Measurements from ENCODE around the gene SF3B3. TPM values are rescaled to one million over a fixed set of nuclear protein-coding genes. Genes with fewer than 3 reads are reported as not detected.

Gene SF3B3
- total and polyA plus RNA-seq, 10 of the 15 experiments (the other 5 are each of a cell fraction or from before 2014, with no cell fraction given) = 134 to 453 (median 215) TPM

DNA sequence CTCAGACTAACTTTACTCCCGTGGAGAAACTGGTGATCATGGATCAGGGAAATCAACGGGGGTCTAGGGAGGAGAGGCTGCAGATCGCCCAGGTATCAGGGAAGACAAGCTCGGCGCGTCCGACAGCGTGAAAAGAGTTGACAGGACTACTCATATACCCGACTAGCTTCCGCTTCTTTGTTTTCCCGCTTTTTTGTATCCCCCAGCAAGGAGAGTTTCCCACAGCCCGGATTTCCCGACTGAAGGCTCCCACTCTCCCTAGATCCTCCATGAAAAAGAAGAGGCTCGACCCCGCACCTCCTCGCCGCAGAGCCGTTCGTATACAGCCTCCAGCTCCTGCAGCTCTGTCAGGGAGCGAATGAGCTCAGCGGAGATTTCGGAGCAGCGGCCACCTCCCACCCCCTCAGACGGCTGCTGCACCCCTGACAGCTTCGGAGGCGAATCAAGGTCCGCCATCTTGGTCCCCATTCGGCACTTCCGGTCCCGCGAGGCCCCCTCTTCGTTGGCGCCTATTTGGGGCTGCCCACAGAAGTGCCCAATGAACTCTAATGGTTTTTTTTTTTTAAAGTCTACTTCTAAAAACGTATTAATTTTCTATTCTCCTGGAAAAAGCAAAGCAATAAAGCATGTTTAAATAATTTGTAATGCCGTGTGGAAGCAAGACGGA lies 407 bp upstream of the SF3B3 start, which contains the start of gene COG4 (continued):
- no peak for TF ChIP-seq RUNX3 (IDR thresholded peaks at IDR 0.05; ENCODE audit: low read length)
- TF ChIP-seq GATAD2B (conservative IDR thresholded peaks at IDR 0.05; ENCODE audit: low read depth) = no peak
- peak; percentile 73; the same call in 1 of the 2 replicates for TF ChIP-seq CHD1 (IDR thresholded peaks at IDR 0.05; ENCODE audit: low read depth, low read length)
- TF ChIP-seq, protein P1, sequence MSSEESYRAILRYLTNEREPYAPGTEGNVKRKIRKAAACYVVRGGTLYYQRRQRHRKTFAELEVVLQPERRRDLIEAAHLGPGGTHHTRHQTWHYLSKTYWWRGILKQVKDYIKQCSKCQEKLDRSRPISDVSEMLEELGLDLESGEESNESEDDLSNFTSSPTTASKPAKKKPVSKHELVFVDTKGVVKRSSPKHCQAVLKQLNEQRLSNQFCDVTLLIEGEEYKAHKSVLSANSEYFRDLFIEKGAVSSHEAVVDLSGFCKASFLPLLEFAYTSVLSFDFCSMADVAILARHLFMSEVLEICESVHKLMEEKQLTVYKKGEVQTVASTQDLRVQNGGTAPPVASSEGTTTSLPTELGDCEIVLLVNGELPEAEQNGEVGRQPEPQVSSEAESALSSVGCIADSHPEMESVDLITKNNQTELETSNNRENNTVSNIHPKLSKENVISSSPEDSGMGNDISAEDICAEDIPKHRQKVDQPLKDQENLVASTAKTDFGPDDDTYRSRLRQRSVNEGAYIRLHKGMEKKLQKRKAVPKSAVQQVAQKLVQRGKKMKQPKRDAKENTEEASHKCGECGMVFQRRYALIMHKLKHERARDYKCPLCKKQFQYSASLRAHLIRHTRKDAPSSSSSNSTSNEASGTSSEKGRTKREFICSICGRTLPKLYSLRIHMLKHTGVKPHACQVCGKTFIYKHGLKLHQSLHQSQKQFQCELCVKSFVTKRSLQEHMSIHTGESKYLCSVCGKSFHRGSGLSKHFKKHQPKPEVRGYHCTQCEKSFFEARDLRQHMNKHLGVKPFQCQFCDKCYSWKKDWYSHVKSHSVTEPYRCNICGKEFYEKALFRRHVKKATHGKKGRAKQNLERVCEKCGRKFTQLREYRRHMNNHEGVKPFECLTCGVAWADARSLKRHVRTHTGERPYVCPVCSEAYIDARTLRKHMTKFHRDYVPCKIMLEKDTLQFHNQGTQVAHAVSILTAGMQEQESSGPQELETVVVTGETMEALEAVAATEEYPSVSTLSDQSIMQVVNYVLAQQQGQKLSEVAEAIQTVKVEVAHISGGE (CRISPR knock-in tag; IDR thresholded peaks at IDR 0.05) = no peak
- TF ChIP-seq SMARCA5 (IDR thresholded peaks at IDR 0.05) = no peak; the same call in 1 of the 2 replicates
- no peak for TF ChIP-seq BACH1 (IDR thresholded peaks at IDR 0.05; ENCODE audit: borderline replicate concordance)
- no peak for TF ChIP-seq ZNF622 (IDR thresholded peaks at IDR 0.05)
- no peak for TF ChIP-seq RBBP5 (conservative IDR thresholded peaks at IDR 0.05)
- no peak for TF ChIP-seq NFYB (IDR thresholded peaks at IDR 0.05; ENCODE audit: insufficient read depth, low read depth, low read length)
- TF ChIP-seq NR2C1 (IDR thresholded peaks at IDR 0.05) = no peak; the same call in 1 of the 2 replicates
- TF ChIP-seq CREM (IDR thresholded peaks at IDR 0.05; ENCODE audit: low read depth) = no peak
- TF ChIP-seq EZH2 (IDR thresholded peaks at IDR 0.05; ENCODE audit: borderline replicate concordance, control insufficient read depth, low read depth, low read length) = no peak
- no peak; the same call in 1 of the 2 replicates for TF ChIP-seq SMAD5 (IDR thresholded peaks at IDR 0.05; ENCODE audit: low read depth)
- TF ChIP-seq YY1 (IDR thresholded peaks at IDR 0.05; ENCODE audit: low read depth, low read length) = peak; percentile 94
- TF ChIP-seq, protein P2, sequence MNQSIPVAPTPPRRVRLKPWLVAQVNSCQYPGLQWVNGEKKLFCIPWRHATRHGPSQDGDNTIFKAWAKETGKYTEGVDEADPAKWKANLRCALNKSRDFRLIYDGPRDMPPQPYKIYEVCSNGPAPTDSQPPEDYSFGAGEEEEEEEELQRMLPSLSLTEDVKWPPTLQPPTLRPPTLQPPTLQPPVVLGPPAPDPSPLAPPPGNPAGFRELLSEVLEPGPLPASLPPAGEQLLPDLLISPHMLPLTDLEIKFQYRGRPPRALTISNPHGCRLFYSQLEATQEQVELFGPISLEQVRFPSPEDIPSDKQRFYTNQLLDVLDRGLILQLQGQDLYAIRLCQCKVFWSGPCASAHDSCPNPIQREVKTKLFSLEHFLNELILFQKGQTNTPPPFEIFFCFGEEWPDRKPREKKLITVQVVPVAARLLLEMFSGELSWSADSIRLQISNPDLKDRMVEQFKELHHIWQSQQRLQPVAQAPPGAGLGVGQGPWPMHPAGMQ (IDR thresholded peaks at IDR 0.05; ENCODE audit: borderline replicate concordance) = peak; percentile 96
- TF ChIP-seq HDAC2 (IDR thresholded peaks at IDR 0.05) = no peak
- TF ChIP-seq, protein P3, sequence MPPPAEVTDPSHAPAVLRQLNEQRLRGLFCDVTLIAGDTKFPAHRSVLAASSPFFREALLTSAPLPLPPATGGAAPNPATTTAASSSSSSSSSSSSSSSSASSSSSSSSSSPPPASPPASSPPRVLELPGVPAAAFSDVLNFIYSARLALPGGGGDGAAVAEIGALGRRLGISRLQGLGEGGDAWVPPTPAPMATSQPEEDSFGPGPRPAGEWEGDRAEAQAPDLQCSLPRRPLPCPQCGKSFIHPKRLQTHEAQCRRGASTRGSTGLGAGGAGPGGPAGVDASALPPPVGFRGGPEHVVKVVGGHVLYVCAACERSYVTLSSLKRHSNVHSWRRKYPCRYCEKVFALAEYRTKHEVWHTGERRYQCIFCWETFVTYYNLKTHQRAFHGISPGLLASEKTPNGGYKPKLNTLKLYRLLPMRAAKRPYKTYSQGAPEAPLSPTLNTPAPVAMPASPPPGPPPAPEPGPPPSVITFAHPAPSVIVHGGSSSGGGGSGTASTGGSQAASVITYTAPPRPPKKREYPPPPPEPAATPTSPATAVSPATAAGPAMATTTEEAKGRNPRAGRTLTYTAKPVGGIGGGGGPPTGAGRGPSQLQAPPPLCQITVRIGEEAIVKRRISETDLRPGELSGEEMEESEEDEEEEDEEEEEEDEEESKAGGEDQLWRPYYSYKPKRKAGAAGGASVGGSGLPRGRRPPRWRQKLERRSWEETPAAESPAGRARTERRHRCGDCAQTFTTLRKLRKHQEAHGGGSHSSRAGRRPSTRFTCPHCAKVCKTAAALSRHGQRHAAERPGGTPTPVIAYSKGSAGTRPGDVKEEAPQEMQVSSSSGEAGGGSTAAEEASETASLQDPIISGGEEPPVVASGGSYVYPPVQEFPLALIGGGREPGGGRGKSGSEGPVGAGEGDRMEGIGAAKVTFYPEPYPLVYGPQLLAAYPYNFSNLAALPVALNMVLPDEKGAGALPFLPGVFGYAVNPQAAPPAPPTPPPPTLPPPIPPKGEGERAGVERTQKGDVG (CRISPR knock-in tag; IDR thresholded peaks at IDR 0.05) = no peak
- TF ChIP-seq, protein P4, sequence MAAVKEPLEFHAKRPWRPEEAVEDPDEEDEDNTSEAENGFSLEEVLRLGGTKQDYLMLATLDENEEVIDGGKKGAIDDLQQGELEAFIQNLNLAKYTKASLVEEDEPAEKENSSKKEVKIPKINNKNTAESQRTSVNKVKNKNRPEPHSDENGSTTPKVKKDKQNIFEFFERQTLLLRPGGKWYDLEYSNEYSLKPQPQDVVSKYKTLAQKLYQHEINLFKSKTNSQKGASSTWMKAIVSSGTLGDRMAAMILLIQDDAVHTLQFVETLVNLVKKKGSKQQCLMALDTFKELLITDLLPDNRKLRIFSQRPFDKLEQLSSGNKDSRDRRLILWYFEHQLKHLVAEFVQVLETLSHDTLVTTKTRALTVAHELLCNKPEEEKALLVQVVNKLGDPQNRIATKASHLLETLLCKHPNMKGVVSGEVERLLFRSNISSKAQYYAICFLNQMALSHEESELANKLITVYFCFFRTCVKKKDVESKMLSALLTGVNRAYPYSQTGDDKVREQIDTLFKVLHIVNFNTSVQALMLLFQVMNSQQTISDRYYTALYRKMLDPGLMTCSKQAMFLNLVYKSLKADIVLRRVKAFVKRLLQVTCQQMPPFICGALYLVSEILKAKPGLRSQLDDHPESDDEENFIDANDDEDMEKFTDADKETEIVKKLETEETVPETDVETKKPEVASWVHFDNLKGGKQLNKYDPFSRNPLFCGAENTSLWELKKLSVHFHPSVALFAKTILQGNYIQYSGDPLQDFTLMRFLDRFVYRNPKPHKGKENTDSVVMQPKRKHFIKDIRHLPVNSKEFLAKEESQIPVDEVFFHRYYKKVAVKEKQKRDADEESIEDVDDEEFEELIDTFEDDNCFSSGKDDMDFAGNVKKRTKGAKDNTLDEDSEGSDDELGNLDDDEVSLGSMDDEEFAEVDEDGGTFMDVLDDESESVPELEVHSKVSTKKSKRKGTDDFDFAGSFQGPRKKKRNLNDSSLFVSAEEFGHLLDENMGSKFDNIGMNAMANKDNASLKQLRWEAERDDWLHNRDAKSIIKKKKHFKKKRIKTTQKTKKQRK (IDR thresholded peaks at IDR 0.05; ENCODE audit: low read depth, low read length) = no peak

Data from GM12878 (cell line).